Measurements from ENCODE around the gene NT5E. TPM values are rescaled to one million over a fixed set of nuclear protein-coding genes. Genes with fewer than 3 reads are reported as not detected.
A peak's percentile ranks its signal among the peaks of the same experiment; 100 is the strongest.

The NT5E gene
- total and polyA plus RNA-seq, 2 of the 13 experiments (the other 11 are each of a cell fraction or from before 2014, with no cell fraction given) = 9.5 to 33.0 TPM

- TF ChIP-seq ZNF740 (CRISPR knock-in tag; IDR thresholded peaks at IDR 0.05) (no peak), SALL1 (CRISPR knock-in tag; IDR thresholded peaks at IDR 0.05) (peak; percentile 68; the same call in 1 of the 2 replicates), ZNF576 (CRISPR knock-in tag; IDR thresholded peaks at IDR 0.05) (no peak), FOXO4 (CRISPR knock-in tag; conservative IDR thresholded peaks at IDR 0.05) (no peak), ZNF543 (CRISPR knock-in tag; IDR thresholded peaks at IDR 0.05) (no peak), ZBED4 (CRISPR knock-in tag; IDR thresholded peaks at IDR 0.05; ENCODE audit: borderline replicate concordance) (no peak), HMGXB4 (CRISPR knock-in tag; IDR thresholded peaks at IDR 0.05; ENCODE audit: borderline replicate concordance in 1 of 2, low read depth in 1 of 2) (peak in 1 of 2 experiments; percentile 37; a peak in 1 of 4 replicates), ZBTB25 (CRISPR knock-in tag; IDR thresholded peaks at IDR 0.05) (no peak), ELF3 (CRISPR knock-in tag; IDR thresholded peaks at IDR 0.05) (peak; percentile 54; the same call in 1 of the 2 replicates), ERF (CRISPR knock-in tag; IDR thresholded peaks at IDR 0.05) (peak; percentile 29; the same call in 1 of the 2 replicates), SNAPC2 (CRISPR knock-in tag; IDR thresholded peaks at IDR 0.05) (no peak), UBTF (CRISPR knock-in tag; IDR thresholded peaks at IDR 0.05) (0 out of 2 replicates have a peak, but pooled peaks have one; percentile 21), BORCS8-MEF2B (CRISPR knock-in tag; IDR thresholded peaks at IDR 0.05) (no peak), ZNF136 (CRISPR knock-in tag; IDR thresholded peaks at IDR 0.05; ENCODE audit: low read depth) (no peak), ZNF34 (CRISPR knock-in tag; IDR thresholded peaks at IDR 0.05; ENCODE audit: borderline replicate concordance) (no peak), THAP11 (CRISPR knock-in tag; IDR thresholded peaks at IDR 0.05) (0 out of 2 replicates have a peak, but pooled peaks have one; percentile 26)
These were observed 33.2 kb downstream of the NT5E start (continued) for GRCh38 chr6:85482905-85483700.

Measured in HepG2 (cell line).